ENCODE data around the gene NKD1. TPM values are rescaled to one million over a fixed set of nuclear protein-coding genes. Genes with fewer than 3 reads are reported as not detected.

The NKD1 gene
- total RNA-seq, 2 donors from 2014 or later, result 7.0 to 13.8 TPM

- intact Hi-C loops (cut with DNase I), result no loop called here
- WGBS, result 80% methylated on average over 13 of the region's 13 CpGs
Measured at GRCh38 chr16:50596762-50597450, 48.7 kb downstream of the NKD1 start.

GRCh38 chr16:50597563-50598255 lies 49.5 kb downstream of the NKD1 start:
- intact Hi-C loops (cut with DNase I), result no loop called here
- H3K36me3 ChIP-seq, result no peaks in the 10 kb centered on the region
- H3K27ac ChIP-seq, result no peak overlapping the region
- H3K9me3 ChIP-seq, result no peaks in the 10 kb centered on the region
- 93% methylated on average over 17 of the region's 17 CpGs for WGBS
- TF ChIP-seq POLR2AphosphoS5 (IDR thresholded peaks at IDR 0.05) (no peak), CTCF (IDR thresholded peaks at IDR 0.05) (no peak), POLR2A (IDR thresholded peaks at IDR 0.05) (no peak)
- no peaks in the 10 kb centered on the region for H3K27me3 ChIP-seq (replicated peaks; ENCODE audit: insufficient read depth)
- H3K4me3 ChIP-seq, result no peak overlapping the region
- H3K4me1 ChIP-seq (replicated peaks), result peaks cover 11% of the 10 kb centered on the region
- no peak for DNase-seq (ENCODE audit: low spot score)

More at GRCh38 chr16:50596762-50597450, 48.7 kb downstream of the NKD1 start:
- TF ChIP-seq CTCF (IDR thresholded peaks at IDR 0.05), result no peak
- no peak for TF ChIP-seq POLR2A (IDR thresholded peaks at IDR 0.05)
- no peak for TF ChIP-seq POLR2AphosphoS5 (IDR thresholded peaks at IDR 0.05)
- peaks cover 9% of the 10 kb centered on the region for H3K4me1 ChIP-seq (replicated peaks)
- no peak overlapping the region for H3K4me3 ChIP-seq
- no peak overlapping the region for H3K27ac ChIP-seq
- no peaks in the 10 kb centered on the region for H3K36me3 ChIP-seq
- H3K9me3 ChIP-seq, result no peaks in the 10 kb centered on the region
- DNase-seq (ENCODE audit: low spot score), result no peak
- no peaks in the 10 kb centered on the region for H3K27me3 ChIP-seq (replicated peaks; ENCODE audit: insufficient read depth)

GRCh38 chr16:50598256-50598894 lies 50.2 kb downstream of the NKD1 start:
- Histone ChIP-seq H3K4me3 (no peak overlapping the region), H3K36me3 (no peaks in the 10 kb centered on the region), H3K9me3 (no peaks in the 10 kb centered on the region), H3K27ac (no peak overlapping the region), H3K27me3 (replicated peaks; ENCODE audit: insufficient read depth) (no peaks in the 10 kb centered on the region), H3K4me1 (replicated peaks) (peaks cover 13% of the 10 kb centered on the region)
- 48% methylated on average over 15 of the region's 15 CpGs for WGBS
- no peak for TF ChIP-seq POLR2AphosphoS5 (IDR thresholded peaks at IDR 0.05)
- TF ChIP-seq CTCF (IDR thresholded peaks at IDR 0.05), result no peak
- TF ChIP-seq POLR2A (IDR thresholded peaks at IDR 0.05), result no peak
- DNase-seq (ENCODE audit: low spot score), result no peak
- intact Hi-C loops (cut with DNase I), result no loop called here

GRCh38 chr16:50598936-50599361 lies 50.8 kb downstream of the NKD1 start:
- H3K4me1 ChIP-seq (replicated peaks), result peaks cover 13% of the 10 kb centered on the region
- H3K27ac ChIP-seq, result no peak overlapping the region
- DNase-seq (ENCODE audit: low spot score), result no peak
- WGBS, result 85% methylated on average over 8 of the region's 8 CpGs
- H3K9me3 ChIP-seq, result no peaks in the 10 kb centered on the region
- H3K27me3 ChIP-seq (replicated peaks; ENCODE audit: insufficient read depth), result no peaks in the 10 kb centered on the region
- no peaks in the 10 kb centered on the region for H3K36me3 ChIP-seq
- no peak overlapping the region for H3K4me3 ChIP-seq
- intact Hi-C loops (cut with DNase I), result no loop called here
- TF ChIP-seq CTCF (IDR thresholded peaks at IDR 0.05) (no peak), POLR2A (IDR thresholded peaks at IDR 0.05) (no peak), POLR2AphosphoS5 (IDR thresholded peaks at IDR 0.05) (no peak)
